Right ventricle myocardium superior (tissue), 1 donor: ENCODE data around the gene TSPEAR. TPM values are rescaled to one million over a fixed set of nuclear protein-coding genes. Genes with fewer than 3 reads are reported as not detected.
"Not testable (repeated sequence)": the region's sequence is repeated elsewhere in the genome, so short reads cannot be mapped to it uniquely, and the experiment has no call there.

ENCODE experiments used
- ATAC-seq: fragments of 200-7000 bp; cut with Tn5 transposase; one replicate; pipeline ENCODE4 v1.9.1; 2020; ENCODE audit warnings: mild to moderate bottlenecking; ENCODE audit not compliant: poor library complexity
- DNase-seq: peaks from one replicate; pipeline ENCODE4 v3.0.0-alpha.2; 2020
- intact Hi-C: fragments of 100-400 bp; cut with DNase I; formaldehyde crosslinking; loops from one replicate; pipeline ENCODE4 v1.11.2; 2022
- total RNA-seq: library from RNA; stranded (reverse); fragmentation: NEBNext Ultra II Directional; extraction: Animal tissue kit (Norgen Biotek cat#: 25700); gene quantifications from one replicate; pipeline ENCODE4 v1.2.1, GENCODE V29; 2021
- donor health status: DM: no; HTN: yes; CAD: no; lungs with severe emphysema.

The TSPEAR gene
- total RNA-seq, 1 donor from 2014 or later = 0.51 TPM

GRCh38 chr21:44571844-44572782, 139.3 kb downstream of the TSPEAR start:
- intact Hi-C loops = no loop called here
- ATAC-seq (no peak), DNase-seq (no peak)

- no peak for ATAC-seq
- intact Hi-C loops = no loop called here
- DNase-seq = no peak
These were observed 140.1 kb downstream of the TSPEAR start for GRCh38 chr21:44571296-44571695.

DNA sequence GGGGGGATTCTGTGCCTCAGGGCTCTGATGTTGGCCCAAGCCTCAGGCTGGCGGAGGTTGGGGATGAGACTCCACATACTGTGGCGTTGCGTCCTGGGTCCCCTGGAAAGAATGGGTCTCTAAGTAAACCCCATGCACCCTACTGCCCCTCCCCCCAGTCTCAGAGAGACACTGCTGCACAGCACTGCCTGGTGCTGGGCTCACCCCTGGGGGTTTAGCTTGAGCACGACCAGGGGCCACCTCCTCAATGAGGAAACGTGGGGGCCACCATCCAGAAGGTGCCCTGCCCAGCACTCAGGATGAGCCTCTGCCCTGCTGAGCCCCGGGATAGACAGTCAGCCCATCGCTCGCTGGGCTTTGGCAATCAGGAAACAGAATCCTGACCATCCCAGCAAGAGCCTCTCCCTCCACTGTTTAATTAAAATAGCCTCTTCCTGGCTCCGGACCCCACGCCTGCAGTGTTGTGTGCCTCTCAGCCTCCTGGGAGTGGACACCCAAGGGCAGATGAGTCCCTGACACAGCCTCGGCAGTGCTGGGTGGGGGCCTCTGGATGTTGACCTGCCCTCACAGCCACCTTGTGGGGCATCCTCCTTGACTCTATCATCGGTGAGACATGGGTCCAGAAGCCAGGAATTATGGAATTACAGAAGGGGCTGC, 141.4 kb downstream of the TSPEAR start:
- DNase-seq (no peak), ATAC-seq (no peak)
- intact Hi-C loops = no loop called here

DNA sequence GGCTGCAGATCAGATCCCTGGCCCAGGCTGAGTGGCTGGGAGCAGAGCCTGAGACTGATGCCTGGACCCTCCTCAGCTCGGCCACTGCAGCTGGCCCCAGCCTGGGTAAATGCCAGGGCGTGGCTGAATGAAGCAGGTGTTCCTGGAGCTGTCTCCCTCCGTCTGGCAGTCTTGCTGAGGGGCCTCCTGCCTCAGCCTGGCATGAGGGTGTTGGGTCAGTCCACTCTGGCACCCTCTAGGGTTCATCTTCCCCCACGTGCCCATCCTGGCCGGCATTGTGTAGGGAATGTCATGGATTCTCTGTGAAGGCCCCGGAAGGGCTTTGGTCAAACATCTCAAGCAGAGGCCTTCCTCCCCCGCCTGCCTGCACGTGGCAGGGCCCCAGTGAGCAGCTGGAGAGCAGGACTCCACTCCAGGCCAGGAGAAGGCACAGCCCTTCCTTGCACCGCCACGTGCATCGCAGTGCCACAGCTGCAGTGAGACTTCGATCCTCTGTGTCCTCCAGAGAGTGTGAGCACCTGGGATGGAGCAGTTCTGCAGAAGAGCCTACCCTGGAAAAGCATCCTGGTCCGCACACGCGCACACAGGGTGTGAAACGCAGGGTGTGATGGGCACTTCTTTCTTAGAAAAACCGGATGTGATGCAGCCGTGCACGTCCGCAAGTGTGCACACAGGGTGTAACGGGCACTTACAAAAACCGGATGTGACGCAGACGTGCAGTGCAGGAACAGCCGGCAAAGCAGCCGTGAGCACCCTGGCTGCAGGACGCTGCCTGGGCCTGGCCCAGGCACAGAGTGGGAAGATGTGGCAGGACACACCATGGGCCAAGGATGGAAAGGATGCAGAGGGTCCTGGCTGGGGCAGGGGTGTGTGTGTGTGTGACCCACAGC, 142.5 kb downstream of the TSPEAR start:
- no peak for DNase-seq
- ATAC-seq = no peak
- intact Hi-C loops = no loop called here

- intact Hi-C loops = no loop called here
- DNase-seq = no peak
- ATAC-seq = no peak
These were observed 143.1 kb downstream of the TSPEAR start for GRCh38 chr21:44568261-44568660.

- intact Hi-C loops = no loop called here
- DNase-seq = no peak
- no peak for ATAC-seq
These were observed 143.7 kb downstream of the TSPEAR start for GRCh38 chr21:44567481-44568171.

DNA sequence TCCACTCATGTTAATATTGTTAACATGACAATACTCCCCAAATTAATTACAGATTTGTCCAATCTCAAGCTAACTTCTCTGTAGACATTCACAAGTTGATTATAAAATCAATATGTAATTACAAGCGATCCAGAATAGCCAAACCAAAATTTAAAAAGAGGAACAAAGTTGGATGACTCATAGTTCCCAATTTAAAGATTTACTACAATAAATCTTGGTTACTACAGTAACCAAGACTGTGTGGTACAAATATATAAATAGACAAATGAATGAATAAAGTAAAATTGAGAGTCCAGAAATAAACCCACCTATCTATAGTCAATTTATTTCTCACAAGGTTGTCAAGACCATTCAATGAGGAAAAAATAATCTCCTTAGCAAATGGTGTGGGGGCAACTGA, 145.0 kb downstream of the TSPEAR start:
- ATAC-seq (no peak), DNase-seq (no peak)
- intact Hi-C loops = no loop called here

- intact Hi-C loops = no loop called here
- DNase-seq (no peak), ATAC-seq (no peak)
These were observed 146.3 kb downstream of the TSPEAR start for GRCh38 chr21:44564886-44565598.

- intact Hi-C loops = no loop called here
- ATAC-seq = no peak
These were observed 147.3 kb downstream of the TSPEAR start for GRCh38 chr21:44564099-44564498.

GRCh38 chr21:44558695-44559094, 152.7 kb downstream of the TSPEAR start, which contains the start of gene KRTAP10-3:
TSS of gene KRTAP10-3 (minus strand) at chr21:44558795. CDS start at chr21:44558715, 80 bp downstream.
- intact Hi-C loops = no loop called here
- ATAC-seq (no peak), DNase-seq (no peak)

More at GRCh38 chr21:44564099-44564498, 147.3 kb downstream of the TSPEAR start:
- DNase-seq = no peak

GRCh38 chr21:44558329-44558675, 153.1 kb downstream of the TSPEAR start:
- DNase-seq, intact Hi-C loops, ATAC-seq: not testable (repeated sequence)

DNA sequence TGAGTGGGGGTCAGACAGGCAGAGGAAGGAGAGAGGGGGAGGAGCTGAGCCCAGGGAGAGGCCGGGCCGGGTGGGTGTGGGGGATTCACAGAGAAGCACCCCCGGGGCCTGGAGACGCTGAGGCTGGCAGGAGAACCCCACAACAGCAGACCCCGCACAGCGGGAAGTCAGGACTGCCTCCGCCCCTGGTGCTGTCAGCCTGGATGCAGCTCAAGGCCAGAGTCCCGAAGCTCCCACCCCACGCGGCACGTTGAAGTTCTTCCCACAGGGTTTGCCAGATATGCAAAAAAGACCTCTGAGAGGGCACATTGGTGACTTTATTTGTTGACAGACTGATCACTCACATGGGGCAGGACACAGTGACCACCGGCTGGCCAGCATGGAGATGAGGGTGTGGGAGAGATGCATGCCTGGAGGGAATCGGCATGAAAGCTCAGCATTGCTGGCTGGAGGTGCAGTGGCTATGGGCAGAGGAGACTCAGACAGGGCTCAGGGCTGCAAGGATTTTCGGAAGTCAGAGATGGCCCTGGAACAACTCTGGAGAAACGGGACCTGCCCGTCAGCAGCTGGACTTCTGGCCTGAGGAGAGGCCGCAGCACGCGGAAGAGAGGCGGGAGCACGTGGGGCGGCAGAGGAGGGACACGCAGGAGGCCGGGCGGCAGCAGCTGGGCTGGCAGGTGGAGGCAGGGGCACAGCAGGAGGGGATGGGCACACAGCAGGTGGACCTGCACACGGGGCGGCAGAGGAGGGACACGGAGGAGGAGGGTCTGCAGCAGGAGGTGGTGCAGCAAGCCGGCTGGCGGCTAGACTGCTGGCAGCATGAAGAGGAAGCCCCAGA, 153.7 kb downstream of the TSPEAR start:
- DNase-seq (no peak), ATAC-seq (no peak)
- intact Hi-C loops = no loop called here

DNA sequence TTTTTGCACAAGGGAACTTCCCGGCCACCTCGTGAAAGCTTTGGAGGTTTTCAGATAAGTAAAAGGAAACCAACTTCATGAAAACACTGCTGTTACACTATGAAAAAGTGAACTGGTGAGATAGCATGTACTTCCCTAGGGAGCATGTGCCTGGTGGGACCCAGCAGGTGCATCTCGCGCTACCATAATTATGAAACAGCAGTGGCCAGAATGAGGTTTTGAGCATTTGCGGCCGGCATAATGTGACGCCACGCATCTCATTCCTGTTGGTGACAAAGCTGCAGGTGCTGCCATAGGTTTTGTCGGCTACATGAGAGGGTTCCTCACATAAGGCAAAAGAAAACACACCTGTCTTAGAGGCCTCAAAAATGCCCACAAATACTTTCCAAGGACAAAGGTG, 154.5 kb downstream of the TSPEAR start:
- intact Hi-C loops = no loop called here
- ATAC-seq (no peak), DNase-seq (no peak)

GRCh38 chr21:44555200-44555875, 156.0 kb downstream of the TSPEAR start:
- no peak for DNase-seq
- no peak for ATAC-seq
- intact Hi-C loops = no loop called here

GRCh38 chr21:44552681-44553080, 158.7 kb downstream of the TSPEAR start:
- ATAC-seq (no peak), DNase-seq (no peak)
- intact Hi-C loops = no loop called here

DNA sequence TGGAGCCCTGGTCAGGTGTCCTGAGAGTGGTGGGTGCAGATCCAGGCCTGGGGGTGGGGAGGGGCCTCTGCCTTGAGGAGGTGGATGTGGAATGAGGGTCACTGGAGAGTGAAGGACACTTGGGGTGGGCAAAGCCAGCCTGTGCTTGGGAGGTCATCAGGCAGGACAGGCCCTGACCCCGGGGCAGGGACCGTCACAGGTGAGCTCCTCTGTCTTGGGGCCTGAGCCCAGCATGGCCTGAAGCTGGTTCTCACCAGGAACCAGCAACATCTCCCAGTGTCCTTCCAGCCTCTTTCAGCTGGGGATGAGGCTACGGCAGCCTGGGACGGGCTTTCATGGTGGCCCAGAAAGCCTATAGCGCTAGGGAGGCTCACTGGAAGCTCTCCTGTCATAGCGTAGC, 159.2 kb downstream of the TSPEAR start:
- intact Hi-C loops = no loop called here
- ATAC-seq = no peak
- no peak for DNase-seq
